Panc1 (cell line): ENCODE results near the gene ZNF451. TPM values are rescaled to one million over a fixed set of nuclear protein-coding genes. Genes with fewer than 3 reads are reported as not detected.

Source experiments
- ATAC-seq: fragments of 200-7000 bp; cut with Tn5 transposase; 2 replicates; pipeline ENCODE4 v1.9.1; 2020; ENCODE audit warnings: mild to moderate bottlenecking, moderate library complexity
- BruUV-seq: library from RNA; stranded (reverse); fragments of 400-500 nt; replicated peaks from 2 replicates; lab custom pipeline; 2021; lab: Mats Ljungman, UMichigan
- CTCF ChIA-PET: fragments of 300-600 bp; sonication (Branson Sonifier 250); formaldehyde crosslinking; loops from one replicate; lab custom pipeline; 2022; ENCODE audit warnings: antibody characterized with exemption; lab: Charles Lee
- POLR2A ChIA-PET: fragments of 300-600 bp; sonication (Branson Sonifier 250); formaldehyde crosslinking; loops from one replicate; lab custom pipeline; 2022; ENCODE audit warnings: antibody characterized with exemption; lab: Charles Lee
- DNase-seq: peaks from one replicate; pipeline ENCODE4 v3.0.0-alpha.2; 2010; ENCODE audit warnings: low read depth, low spot score
- H3K27ac ChIP-seq: 2 replicates; pipeline ENCODE4 v1.5.1; 2011; ENCODE audit warnings: mild to moderate bottlenecking, low read length, inconsistent platforms
- H3K27me3 ChIP-seq: fragments of 200-500 bp; sonication (Bioruptor generic); 2 replicates; pipeline ENCODE4 v1.6.0; 2014; ENCODE audit warnings: low read length, inconsistent platforms; ENCODE audit not compliant: control insufficient read depth, insufficient read depth
- H3K36me3 ChIP-seq: fragments of 200-500 bp; sonication (Bioruptor generic); 2 replicates; pipeline ENCODE4 v1.5.1; 2014; ENCODE audit warnings: inconsistent platforms, mild to moderate bottlenecking, low read length, moderate library complexity; ENCODE audit not compliant: control insufficient read depth, insufficient read depth
- H3K4me1 ChIP-seq: 2 replicates; pipeline ENCODE4 v1.5.1; 2011; ENCODE audit warnings: inconsistent platforms, mild to moderate bottlenecking, low read length, moderate library complexity; ENCODE audit not compliant: control insufficient read depth, insufficient read depth
- H3K4me3 ChIP-seq, 2 experiments: 2 replicates each; pipeline ENCODE4 v1.5.1; 2011 to 2012; ENCODE audit warnings: low read depth in 2 of 2, low read length in 2 of 2, mild to moderate bottlenecking in 2 of 2, inconsistent platforms in 1 of 2, moderate library complexity in 1 of 2
- H3K9me3 ChIP-seq: fragments of 200-500 bp; sonication (Bioruptor generic); 2 replicates; pipeline ENCODE4 v1.5.1; 2014; ENCODE audit warnings: low read depth, mild to moderate bottlenecking, inconsistent platforms, low read length, moderate library complexity; ENCODE audit not compliant: control insufficient read depth, insufficient read depth
- CTCF ChIP-seq: fragments of 450-650 bp; IDR thresholded peaks from 2 replicates; pipeline ENCODE4 v1.5.1; 2017; ENCODE audit warnings: mild to moderate bottlenecking
- POLR2AphosphoS5 ChIP-seq: IDR thresholded peaks from 2 replicates; pipeline ENCODE4 v1.6.1; 2012; ENCODE audit warnings: mild to moderate bottlenecking, low read depth, low read length, moderate library complexity
- REST ChIP-seq, 2 experiments: IDR thresholded peaks; 2 replicates each; pipeline ENCODE4 v1.6.1; 2011 to 2012; ENCODE audit warnings: low read depth in 2 of 2, control low read depth in 1 of 2, low read length in 1 of 2, mild to moderate bottlenecking in 1 of 2, moderate library complexity in 1 of 2; ENCODE audit not compliant: insufficient read depth in 1 of 2
- SIN3A ChIP-seq: IDR thresholded peaks from 2 replicates; pipeline ENCODE4 v1.6.1; 2012; ENCODE audit warnings: low read depth, mild to moderate bottlenecking, low read length, moderate library complexity, borderline replicate concordance; ENCODE audit not compliant: insufficient read depth
- TCF7L2 ChIP-seq: IDR thresholded peaks from 2 replicates; pipeline ENCODE4 v1.6.1; 2011; ENCODE audit warnings: mild to moderate bottlenecking, low read depth, low read length, inconsistent platforms
- in situ Hi-C: cut with HindIII; loops from 2 replicates; pipeline ENCODE4 v1.10.0; 2016; ENCODE audit warnings: low sequenced_read_pairs, low pct_unique_long_range_greater_than_20kb
- intact Hi-C: fragments of 100-400 bp; cut with micrococcal nuclease; formaldehyde crosslinking; loops from one replicate; pipeline ENCODE4 v1.10.0; 2022; ENCODE audit not compliant: unreplicated experiment
- total RNA-seq: library from RNA; stranded (reverse); gene quantifications from one replicate; pipeline ENCODE4 v1.2.1, GENCODE V29; 2021; ENCODE audit not compliant: unreplicated experiment

The ZNF451 gene
- total RNA-seq, 1 experiment from 2014 or later: 71.1 TPM

DNA sequence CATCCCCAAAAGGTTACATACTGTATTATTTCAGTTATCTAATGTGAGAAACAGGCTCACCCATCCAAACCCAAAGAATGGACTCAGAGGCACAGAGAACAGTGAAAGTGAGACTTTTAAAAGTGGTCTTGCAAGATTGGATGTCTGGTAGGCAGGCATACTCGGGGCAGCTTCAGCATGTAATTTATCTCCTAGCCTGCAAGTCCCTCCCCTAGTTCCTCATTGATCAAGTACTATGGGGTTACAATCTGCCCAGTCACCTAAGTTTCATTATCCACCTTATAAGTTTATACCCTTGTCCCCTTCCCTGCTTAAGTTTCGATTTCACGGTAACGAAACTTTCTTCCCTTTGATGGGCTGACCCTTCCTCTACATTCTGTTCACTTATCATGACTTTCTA is 20.8 kb upstream of the ZNF451 start:
- ATAC-seq (no peak), DNase-seq (no peak)
- BruUV-seq: no TSS peak
- ChIA-PET POLR2A (interaction anchor here (0.6 kb wide), 1 partner anchor 27 kb away, joined by 4 read pairs; no protein-coding TSS in a partner anchor), CTCF (no interaction called here)
- no peaks in the 10 kb centered on the region for H3K9me3 ChIP-seq
- intact Hi-C loops: no loop called here
- in situ Hi-C loops: no loop called here
- no peak overlapping the region for H3K4me3 ChIP-seq
- H3K27me3 ChIP-seq: no peaks in the 10 kb centered on the region
- TF ChIP-seq REST (IDR thresholded peaks at IDR 0.05; ENCODE audit: insufficient read depth in 1 of 2, low read depth in 2 of 2, low read length in 1 of 2) (no peak), CTCF (no peak), SIN3A (no peak), TCF7L2 (no peak)
- no peak overlapping the region for H3K27ac ChIP-seq
- no peaks in the 10 kb centered on the region for H3K36me3 ChIP-seq
- H3K4me1 ChIP-seq: no peaks in the 10 kb centered on the region

- intact Hi-C loops (no loop called here), in situ Hi-C loops (no loop called here)
- Histone ChIP-seq H3K27ac (no peak overlapping the region), H3K9me3 (no peaks in the 10 kb centered on the region), H3K4me3 (no peak overlapping the region), H3K27me3 (no peaks in the 10 kb centered on the region), H3K36me3 (no peaks in the 10 kb centered on the region), H3K4me1 (no peaks in the 10 kb centered on the region)
- ChIA-PET POLR2A (interaction anchor here (0.6 kb wide), 1 partner anchor 26 kb away, joined by 4 read pairs; no protein-coding TSS in a partner anchor), CTCF (no interaction called here)
- no TSS peak for BruUV-seq
- no peak for DNase-seq
- ATAC-seq: no peak
- TF ChIP-seq POLR2AphosphoS5 (no peak), SIN3A (no peak), TCF7L2 (no peak), REST (IDR thresholded peaks at IDR 0.05; ENCODE audit: insufficient read depth in 1 of 2, low read depth in 2 of 2, low read length in 1 of 2) (no peak), CTCF (no peak)
These were observed 20.1 kb upstream of the ZNF451 start for GRCh38 chr6:57069920-57070331.
